ENCODE results near the gene SMC5.
"Not testable (repeated sequence)": the region's sequence is repeated elsewhere in the genome, so short reads cannot be mapped to it uniquely, and the experiment has no call there.

Gene SMC5

DNA sequence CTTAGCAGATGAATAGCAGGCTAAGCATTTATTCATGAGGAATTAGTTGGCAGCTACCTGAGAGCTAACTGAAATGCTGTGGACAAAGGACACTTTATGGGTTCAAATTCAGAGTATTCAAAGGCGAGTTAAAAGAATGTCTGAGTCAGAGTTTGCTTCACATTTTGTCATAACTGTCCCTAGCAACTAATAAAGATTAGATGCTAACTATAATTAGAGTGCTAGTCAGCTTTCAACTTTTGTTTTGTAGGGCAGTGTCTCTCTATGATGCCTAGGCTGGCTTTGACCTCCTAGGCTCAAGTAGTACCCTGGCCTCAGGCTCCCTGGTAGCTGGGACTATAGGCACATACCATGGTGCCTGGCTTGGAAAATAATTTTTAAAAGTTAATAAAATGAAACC lies 4.6 kb downstream of the SMC5 start:
- no peak for DNase-seq (ENCODE audit: low spot score)

DNA sequence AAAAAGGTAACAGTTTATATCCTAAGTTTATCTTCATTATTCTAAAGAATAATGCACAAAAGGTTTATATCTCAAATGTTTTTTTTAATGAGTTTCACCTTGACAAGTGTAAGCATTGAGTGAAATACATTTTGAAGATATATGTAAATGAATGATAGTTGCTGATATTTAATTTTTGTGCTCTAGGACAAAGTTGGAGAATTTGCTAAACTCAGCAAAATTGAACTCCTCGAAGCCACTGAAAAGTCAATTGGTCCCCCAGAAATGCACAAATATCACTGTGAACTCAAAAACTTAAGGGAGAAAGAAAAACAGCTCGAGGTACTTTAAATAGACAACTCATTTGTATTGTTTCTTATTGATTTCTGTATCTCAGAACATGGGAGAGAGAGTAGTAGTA lies 19.5 kb downstream of the SMC5 start:
- DNase-seq (ENCODE audit: low spot score), result no peak

DNA sequence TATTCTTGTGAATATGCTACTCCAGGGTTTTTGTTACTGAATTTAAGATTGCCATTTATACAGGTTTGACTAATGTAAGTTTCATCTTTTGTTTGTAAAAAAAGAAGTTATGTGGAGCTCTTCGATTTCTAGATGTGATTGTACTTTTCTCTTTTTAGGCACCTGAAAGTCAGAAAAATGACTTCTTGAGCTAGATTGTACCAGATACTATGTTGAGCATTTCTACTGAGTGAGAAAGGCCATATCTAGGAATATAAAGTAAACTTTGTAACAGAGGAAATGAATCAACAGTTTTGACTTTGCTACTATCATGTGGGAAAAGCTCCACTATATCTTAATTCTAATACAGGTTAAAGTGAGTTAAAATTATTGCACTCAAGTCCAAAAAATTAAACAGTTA lies 25.1 kb downstream of the SMC5 start:
- DNase-seq (ENCODE audit: low spot score), result no peak

DNA sequence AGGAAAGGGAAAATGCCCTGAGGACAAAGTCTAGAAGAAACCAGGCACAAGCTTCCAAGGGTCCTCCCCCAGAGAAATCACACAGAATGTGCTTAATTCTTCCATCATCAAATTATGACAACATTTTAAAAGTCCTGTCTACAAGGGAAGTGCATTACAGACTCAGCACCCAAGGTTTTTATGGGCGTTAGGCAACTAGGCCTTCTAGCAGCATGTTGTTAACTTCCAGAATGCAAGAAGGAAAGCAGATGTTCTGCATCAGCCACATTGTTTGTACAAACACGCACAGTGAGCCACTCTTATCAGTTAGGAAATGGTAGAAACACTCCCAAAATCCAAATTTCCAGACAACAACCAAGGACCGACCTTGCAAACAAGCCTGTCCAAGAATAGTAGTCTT lies 26.5 kb downstream of the SMC5 start:
- no peak for DNase-seq (ENCODE audit: low spot score)

DNA sequence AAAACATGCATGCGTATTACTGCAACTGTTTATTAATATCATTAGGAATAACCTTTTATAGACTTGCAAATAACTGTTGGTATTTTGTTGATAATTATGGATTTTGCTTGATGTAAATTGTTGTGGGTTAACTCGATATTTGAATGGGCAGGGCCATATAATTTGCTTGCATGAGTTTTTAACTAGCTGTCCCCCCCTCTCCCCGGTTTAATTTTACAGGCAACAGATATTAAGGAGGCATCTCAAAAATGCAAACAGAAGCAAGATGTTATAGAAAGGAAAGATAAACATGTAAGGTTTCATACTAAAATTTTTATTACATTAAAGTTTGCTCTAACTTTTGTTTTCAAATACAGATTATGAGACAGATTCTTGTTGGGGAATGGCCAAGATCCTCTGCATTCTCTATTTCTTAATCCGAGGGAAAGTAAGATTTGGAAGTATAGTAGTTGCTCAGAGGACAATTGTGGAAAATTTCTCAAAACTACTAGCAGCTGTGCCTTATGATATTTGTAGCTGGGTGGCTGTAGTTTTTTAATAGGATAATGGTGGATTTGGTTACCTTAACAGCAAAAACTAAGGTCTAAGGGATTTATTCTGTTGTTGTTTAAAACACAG lies 27.3 kb downstream of the SMC5 start:
- no peak for DNase-seq (ENCODE audit: low spot score)

DNA sequence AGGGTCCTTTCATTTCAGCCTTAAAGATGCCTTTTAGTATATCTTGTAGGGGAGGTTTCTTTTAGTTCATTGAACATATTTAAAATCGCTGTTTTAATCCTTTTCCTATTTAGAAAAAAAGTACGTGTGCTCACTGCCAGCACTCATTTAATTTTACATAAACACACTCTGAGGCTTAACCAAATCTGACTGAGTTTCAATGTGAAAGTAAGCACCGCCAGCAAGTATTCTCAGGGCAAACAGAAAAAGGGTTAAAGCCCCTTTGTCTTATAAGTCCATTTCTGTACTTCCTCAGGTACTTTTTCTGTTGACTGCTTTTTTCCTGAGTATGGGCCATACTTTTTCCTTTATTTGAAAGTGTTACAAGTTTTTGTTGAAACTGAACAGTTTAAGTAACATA lies 31.8 kb downstream of the SMC5 start:
- no peak for DNase-seq (ENCODE audit: low spot score)

DNA sequence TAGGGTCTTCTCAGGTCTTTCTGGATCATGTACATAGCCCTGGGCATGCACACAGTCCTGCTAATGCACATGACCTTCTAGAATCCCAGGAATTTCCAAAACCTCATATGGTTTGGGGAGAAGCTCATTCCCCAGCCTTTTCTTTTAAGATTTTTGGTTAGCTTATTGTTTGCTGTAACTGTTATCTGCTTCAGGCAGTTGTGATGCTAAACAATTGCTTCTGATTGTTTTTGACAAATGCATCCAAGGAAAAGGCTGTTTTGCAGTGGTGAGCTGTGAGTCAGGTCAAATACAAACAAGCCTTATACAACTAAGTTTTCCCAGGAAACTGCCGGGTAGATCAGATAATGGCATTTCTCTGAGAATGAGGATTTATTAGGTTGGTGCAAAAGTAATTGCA lies 32.7 kb downstream of the SMC5 start:
- DNase-seq (ENCODE audit: low spot score), result no peak

DNA sequence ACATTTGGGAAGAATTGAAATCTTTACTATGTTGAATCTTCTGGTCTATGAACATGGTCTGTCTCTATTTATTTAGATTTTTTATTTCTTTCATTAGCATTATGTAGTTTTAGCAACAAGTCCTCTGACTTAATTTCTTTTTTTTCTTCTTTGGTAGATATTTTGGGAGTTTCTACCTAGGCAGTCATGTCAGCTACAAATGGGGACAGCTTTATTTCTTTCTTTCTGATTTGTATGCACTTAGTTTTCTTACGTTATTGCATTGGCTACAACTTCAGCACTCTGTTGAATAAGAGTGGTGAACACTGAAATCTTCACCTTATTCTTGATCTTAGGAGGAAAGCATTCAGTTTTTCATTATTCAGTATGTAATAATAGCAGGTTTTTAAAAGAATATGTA lies 33.5 kb downstream of the SMC5 start:
- DNase-seq (ENCODE audit: low spot score), result no peak

DNA sequence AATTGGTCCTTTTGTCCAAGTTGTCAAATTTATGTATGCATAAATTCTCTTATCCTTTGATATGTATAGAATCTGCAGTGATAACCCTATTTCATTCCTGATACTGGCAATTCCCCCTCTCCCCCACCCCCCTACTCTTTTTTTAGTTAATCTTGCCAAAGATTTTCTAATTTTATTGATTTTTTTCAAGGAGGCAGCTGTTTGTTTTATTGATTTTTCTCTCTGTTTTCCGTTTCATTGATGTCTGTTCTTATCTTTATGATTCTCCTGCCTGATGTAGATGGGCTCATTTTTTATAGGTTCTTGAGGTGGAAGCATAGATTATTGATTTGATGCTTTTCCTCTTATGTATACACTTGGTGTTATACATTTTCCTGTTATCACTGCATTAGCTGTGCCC lies 34.4 kb downstream of the SMC5 start:
- no peak for DNase-seq (ENCODE audit: low spot score)

DNA sequence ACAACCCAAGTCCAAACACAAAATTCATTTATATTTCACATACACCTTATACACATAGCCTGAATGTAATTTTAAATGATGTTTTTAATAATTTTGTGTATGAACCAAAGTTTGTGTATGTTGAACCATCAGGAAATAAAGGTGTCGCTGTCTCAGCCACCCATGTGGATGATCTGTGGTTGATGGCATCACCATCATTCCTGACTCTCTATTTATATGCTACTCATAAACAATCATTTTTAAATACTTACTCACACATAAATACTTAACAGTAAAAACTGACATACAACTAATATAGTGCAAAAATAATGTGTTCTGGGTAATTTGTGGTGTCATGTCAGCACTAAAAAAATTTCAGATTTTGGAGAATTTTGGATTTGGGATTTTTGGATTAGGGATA lies 38.4 kb downstream of the SMC5 start:
- no peak for DNase-seq (ENCODE audit: low spot score)

DNA sequence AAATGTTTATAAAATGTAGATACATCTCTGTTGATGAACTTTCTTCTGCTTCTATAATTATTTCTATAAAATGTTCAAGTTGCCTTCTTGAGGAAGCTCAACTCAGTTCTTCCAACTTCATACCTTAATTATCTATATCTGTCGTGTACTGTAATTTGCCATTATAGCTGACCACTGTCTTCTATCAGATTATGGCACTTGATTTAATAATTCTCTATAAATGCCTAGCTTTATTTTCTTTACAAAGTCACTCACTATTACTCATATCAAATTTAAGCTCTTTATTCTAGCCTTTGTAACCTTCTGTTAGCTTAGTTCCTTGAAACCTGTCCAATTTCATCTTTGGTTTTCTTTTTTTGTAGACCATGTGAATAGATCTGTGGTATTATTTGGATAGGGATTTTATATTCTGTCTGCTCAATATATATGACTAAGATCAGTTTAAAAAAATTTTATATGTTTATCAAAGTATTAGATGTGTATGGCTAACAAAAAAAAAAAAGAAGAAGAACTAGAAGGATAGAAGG lies 39.5 kb downstream of the SMC5 start:
- DNase-seq (ENCODE audit: low spot score), result no peak

DNA sequence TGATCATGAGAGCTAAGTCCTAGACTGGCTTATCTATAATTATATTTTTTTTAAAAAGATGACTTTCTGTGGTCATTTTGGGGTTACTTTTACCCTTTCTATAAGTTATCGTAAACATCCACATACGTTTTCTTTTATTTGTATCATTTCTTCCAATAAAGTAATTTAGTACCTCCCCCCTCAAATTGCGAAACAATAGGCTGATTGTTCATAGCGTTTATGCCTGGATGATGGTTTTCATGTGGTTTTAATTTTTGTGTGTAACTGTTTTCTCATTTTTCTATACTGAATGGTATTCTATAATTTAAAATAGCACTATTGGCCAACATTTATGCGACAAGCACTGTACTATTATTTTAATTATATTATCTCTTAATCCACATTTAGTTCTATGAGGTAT lies 44.5 kb downstream of the SMC5 start:
- DNase-seq (ENCODE audit: low spot score), result no peak

DNA sequence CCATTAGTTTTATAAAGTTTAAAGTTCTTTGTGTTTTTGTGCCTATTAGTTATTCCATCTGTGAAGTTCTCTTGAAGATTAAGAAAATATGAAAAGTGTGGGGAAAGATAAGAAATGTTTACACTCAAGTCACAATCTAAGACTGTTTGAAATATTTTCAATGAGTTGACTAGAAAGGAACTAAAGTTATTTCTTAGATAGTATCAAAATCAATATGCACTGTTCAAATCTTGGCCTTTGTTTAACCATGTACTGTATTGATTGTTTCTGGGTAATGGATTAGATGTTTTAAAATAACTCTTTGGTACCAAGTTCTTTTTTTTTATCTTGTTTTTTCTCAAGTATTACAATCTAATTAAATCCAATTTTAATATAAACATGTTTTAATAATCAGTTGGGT lies 46.0 kb downstream of the SMC5 start:
- DNase-seq (ENCODE audit: low spot score), result no peak

DNA sequence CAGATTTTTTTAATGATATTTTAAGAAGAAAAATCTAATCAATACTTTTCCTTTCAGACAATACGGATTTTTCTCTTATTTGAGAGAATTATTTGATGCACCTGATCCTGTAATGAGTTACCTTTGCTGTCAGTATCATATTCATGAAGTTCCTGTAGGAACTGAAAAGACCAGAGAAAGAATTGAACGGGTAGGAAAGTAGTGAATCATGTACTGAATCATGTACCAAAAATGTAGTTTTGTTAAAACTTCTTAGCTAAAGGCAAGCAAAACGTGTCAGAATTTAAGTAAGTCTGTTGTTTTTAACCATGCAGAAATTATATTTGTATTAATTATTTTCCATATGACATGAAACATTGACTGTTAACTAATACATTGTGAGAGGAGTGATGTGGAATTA lies 56.6 kb downstream of the SMC5 start:
- DNase-seq (ENCODE audit: low spot score), result no peak

DNA sequence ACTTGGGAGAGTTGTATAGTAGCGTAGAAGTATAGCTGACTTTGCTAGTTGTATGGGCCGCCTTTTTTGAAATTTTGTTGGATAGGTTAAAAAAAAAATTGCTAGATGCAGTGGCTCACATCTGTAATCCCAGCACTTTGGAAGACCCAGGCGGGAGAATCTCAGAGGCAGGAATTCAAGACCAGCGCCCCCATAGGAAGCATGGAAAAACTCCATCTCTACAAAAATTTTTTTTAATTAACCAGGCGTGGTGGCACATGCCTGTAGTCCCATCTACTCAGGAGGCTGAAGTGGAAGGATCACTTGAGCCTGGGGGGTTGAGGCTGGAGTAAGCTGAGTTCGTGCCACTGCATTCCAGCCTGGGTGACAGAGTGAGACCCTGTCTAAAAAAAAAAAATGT lies 59.2 kb downstream of the SMC5 start:
- DNase-seq (ENCODE audit: low spot score), result no peak

DNA sequence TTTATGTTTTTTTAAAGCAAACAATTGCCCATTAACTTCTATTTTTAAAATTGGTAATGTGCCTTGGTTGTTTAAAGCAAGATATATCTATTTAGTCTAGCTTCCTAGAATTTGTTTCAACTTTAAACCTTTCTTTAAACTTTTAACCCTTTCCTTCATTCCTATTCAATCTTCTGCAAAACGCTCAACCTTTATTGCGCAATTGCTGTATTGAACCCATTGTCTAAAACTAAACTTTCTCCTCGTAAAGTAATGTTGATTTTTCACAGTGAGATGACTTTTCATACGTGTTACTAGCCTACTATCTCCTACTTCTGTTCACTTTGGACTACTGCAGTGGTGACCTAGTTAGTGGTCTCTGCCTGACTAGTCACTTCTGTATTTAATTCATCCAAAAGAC lies 63.3 kb downstream of the SMC5 start:
- no peak for DNase-seq (ENCODE audit: low spot score)

DNA sequence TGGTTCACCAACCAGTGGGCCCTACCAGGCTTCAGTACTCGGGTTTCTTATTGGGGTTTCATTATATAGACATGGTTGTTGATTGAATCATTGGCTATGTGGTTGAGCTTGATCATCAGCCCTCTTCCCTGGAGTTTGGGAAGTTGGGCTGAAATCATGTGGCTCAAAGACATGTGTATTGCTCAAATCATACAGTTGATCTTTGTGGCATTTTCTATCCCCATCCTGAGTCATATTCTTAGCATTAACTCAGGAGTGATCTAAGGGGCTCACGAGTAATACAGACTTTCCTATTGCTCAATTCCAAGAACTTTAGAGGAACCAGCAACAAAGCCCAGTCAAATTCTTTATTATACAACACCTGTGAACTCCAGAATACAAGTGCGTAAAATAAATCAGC lies 66.2 kb downstream of the SMC5 start:
- DNase-seq (ENCODE audit: low spot score), result no peak

DNA sequence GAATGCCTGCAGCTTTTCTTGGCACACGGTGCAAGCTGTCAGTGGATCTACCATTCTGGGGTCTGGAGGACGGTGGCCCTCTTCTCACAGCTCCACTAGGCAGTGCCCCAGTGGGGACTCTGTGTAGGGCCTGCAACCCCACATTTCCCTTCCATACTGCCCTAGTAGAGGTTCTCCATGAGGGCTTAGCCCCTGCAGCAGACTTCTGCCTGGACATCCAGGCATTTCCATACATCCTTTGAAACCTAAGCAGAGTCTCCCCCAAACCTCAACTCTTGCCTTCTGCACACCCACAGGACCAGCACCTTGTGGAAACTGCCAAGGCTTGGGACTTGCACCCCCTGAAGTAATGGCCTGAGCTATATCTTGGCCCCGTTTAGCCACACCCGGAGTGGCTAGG lies 69.8 kb downstream of the SMC5 start:
- DNase-seq (ENCODE audit: low spot score), result not testable (repeated sequence)

DNA sequence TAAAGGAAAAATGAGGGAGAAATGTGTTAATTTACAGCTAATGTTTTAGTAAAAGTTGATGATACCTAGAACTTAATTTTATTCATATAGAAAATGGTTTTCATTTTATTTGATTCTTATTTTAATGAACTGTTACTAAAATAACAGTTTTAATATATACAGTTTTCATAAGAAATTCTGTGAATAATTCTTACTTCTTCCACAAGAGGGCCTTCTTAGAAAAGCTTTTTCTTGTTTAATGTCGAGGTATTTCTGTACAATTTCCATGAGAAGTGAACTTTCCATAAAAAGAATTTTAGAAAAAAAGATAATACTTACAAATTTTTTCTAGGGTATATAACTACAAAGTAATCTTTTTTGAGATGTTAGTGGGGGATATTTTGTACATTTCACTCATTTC lies 81.8 kb downstream of the SMC5 start:
- DNase-seq (ENCODE audit: low spot score), result peak; percentile 68

DNA sequence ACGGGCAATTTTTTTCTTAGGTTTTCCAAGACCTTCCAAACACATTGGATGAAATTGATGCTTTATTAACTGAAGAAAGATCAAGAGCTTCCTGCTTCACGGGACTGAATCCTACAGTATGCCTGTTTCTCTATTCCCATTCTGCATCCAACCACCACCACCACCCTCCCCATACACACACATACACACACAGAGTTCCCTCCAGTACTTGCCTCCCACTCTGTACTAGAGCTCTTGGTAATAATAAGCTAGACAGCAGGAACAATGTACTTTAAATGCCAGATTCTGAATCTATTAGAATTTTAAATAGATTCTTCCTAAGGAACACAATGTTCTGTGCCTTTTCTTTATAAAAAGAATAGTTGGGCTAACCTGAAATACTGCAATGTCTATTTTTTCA lies 88.3 kb downstream of the SMC5 start:
- DNase-seq (ENCODE audit: low spot score), result no peak

DNA sequence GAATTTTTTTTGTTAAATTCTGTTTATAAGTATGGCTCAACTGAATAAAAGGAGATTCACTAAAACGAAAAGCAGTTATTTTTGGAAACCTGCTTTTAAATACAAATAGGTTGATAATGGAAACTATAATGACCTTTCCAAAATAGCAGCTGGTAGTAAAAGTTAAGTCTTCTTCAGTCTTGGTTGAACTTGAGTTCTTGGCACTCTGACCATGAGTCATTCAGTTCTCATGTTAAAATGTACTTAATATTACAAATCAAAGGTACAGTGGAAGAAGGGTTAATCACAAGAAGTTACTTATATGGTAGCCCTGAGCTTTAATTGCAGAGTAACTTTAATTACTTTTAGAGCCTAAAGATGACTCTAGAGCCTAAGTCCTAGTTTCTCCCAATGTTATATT lies 93.6 kb downstream of the SMC5 start:
- DNase-seq (ENCODE audit: low spot score), result no peak

DNA sequence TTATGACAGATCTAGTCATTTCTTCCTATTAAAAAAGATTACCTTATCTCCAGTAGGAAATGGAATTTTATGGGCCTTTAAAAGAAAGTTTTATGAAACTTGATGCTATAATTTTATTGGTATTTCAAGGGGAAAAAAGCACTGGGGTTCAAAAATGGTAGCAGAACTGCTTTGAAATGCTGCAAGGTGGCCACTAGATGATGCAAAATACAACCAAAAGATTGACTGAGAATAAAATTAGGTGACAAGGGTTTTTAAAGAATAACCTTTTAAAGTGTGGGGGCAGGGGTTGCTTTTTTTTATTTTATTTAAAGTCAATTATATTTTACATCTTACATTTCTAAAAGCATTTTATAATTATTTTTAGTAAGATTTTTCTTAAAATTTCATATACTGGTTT lies 94.0 kb downstream of the SMC5 start:
- peak; percentile 33 for DNase-seq (ENCODE audit: low spot score)

DNA sequence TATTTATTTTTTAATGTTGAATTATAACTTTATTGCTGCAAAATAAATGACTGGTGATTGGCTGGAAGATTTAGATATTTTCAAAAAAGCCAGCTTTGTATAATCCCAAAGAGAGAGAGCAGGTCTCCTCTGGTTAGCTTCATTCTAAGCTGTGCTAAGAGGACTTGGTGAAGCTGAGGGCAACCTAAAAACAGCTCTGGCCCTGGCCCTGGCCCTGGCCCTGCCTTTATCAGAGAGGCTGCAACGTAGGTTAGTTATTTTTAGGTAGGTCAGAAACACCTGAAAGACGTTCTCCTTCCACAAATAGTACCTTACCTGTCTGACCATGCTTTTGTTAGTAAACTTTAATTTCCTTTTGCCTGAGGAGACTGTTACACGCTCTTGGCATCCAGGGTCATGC lies 97.0 kb downstream of the SMC5 start:
- DNase-seq (ENCODE audit: low spot score), result no peak

DNA sequence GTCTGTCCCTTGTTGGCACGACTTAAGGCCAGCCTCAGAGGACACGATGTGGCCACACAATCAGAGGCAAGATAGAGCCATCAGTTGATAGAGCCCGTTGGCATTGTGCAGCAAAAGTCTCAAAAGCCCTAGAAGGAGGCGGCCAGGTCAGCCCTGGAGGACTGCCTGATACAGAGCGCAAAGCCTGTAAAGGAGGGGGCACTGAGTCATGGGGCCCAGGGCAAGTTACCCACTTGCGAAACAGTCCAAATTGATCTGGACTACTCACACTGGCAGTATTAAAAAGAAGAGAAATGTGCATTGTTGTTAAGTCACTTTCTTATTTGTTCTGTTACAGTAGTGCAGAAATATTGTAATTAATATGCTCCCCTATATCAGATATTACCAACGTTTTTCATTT lies 104.2 kb downstream of the SMC5 start:
- no peak for DNase-seq (ENCODE audit: low spot score)

DNA sequence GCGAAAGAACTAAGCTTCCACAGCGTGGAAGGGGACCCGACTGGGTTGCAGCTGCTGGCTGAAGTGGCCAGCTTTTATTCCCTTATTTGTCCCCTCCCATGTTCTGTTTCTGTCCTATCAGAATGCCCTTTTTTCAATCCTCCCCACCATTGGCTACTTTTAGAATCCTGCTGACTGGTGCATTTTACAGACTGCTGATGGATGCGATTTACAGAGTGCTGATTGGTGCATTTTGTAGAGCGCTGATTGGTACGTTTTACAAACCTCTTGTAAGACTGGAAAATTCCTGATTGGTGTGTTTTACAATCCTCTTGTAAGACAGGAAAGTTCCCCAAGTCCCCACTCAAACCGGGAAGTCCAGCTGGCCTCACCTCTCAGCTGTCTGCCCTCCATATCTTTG lies 105.0 kb downstream of the SMC5 start:
- DNase-seq (ENCODE audit: low spot score), result no peak
